B cell (primary cell): ENCODE measurements around the gene CTBP2. TPM values are rescaled to one million over a fixed set of nuclear protein-coding genes. Genes with fewer than 3 reads are reported as not detected.

Source experiments
- ATAC-seq: fragments of 200-7000 bp; cut with Tn5 transposase; one replicate; pipeline ENCODE4 v1.10.0; 2021; ENCODE audit warnings: low read depth, mild to moderate bottlenecking, moderate number of reproducible peaks, moderate library complexity
- CTCF ChIA-PET: fragments of 350-600 bp; sonication (Branson Sonifier 250); formaldehyde crosslinking; loops from one replicate; lab custom pipeline; 2021; ENCODE audit warnings: antibody characterized with exemption, inconsistent platforms; lab: Charles Lee
- POLR2A ChIA-PET: fragments of 350-600 bp; sonication (Branson Sonifier 250); formaldehyde crosslinking; loops from one replicate; lab custom pipeline; 2021; ENCODE audit warnings: antibody characterized with exemption; lab: Charles Lee
- DNase-seq: peaks from one replicate; pipeline ENCODE4 v3.0.0; 2013
- H2AFZ ChIP-seq: 2 replicates; pipeline ENCODE4 v1.6.1; 2012; ENCODE audit warnings: mild to moderate bottlenecking, low read depth, low read length; ENCODE audit not compliant: insufficient read depth, poor library complexity, severe bottlenecking
- H3K27ac ChIP-seq, 2 donors: 1 replicate in 1 of 2; 2 replicates in 1 of 2; pipeline ENCODE4 v1.5.1; 2012 to 2013; ENCODE audit warnings: low read length in 2 of 2, mild to moderate bottlenecking in 2 of 2, moderate library complexity in 1 of 2
- H3K27me3 ChIP-seq, 4 experiments: fragments of 200-600 bp in 1 of 4; sonication (generic) in 1 of 4; replicated peaks in 1 of 4; 1 replicate in 2 of 4; 2 replicates in 2 of 4; pipeline versions ENCODE4 v1.6.1 to v1.7.0; 2013 to 2016; ENCODE audit warnings: low read length in 3 of 4, mild to moderate bottlenecking in 2 of 4, mixed read lengths in 1 of 4, moderate library complexity in 1 of 4; ENCODE audit not compliant: insufficient read depth in 4 of 4, control insufficient read depth in 3 of 4; ENCODE audit errors: control extremely low read depth in 1 of 4
- H3K36me3 ChIP-seq, 2 experiments: replicated peaks in 1 of 2; 1 replicate in 1 of 2; 2 replicates in 1 of 2; pipeline versions ENCODE4 v1.6.1 to v1.7.1; 2013; ENCODE audit warnings: low read length in 1 of 2; ENCODE audit not compliant: insufficient read depth in 2 of 2, control insufficient read depth in 1 of 2; ENCODE audit errors: control extremely low read depth in 1 of 2, extremely low read depth in 1 of 2
- H3K4me1 ChIP-seq, 2 donors: fragments of 200-600 bp in 1 of 2; sonication (generic) in 1 of 2; 1 replicate in 1 of 2; 2 replicates in 1 of 2; pipeline versions ENCODE4 v1.5.1 to v1.6.1; 2013 to 2017; ENCODE audit warnings: low read length in 2 of 2; ENCODE audit not compliant: control insufficient read depth in 2 of 2, insufficient read depth in 2 of 2
- H3K4me2 ChIP-seq: replicated peaks from 2 replicates; pipeline ENCODE3; 2012; ENCODE audit warnings: mild to moderate bottlenecking, low read depth, low read length; ENCODE audit not compliant: poor library complexity, severe bottlenecking
- H3K4me3 ChIP-seq, 5 experiments: fragments of 200-600 bp in 1 of 5; sonication (generic) in 1 of 5; 1 replicate in 3 of 5; 2 replicates in 2 of 5; pipeline versions ENCODE4 v1.5.1 to v1.7.0; 2011 to 2016; ENCODE audit warnings: low read length in 4 of 5, mild to moderate bottlenecking in 4 of 5, low read depth in 2 of 5, control low read depth in 1 of 5, moderate library complexity in 1 of 5; ENCODE audit not compliant: insufficient read depth in 1 of 5; ENCODE audit errors: control extremely low read depth in 1 of 5, extremely low read depth in 1 of 5
- H3K79me2 ChIP-seq: fragments of 200-600 bp; sonication (generic); one replicate; pipeline ENCODE4 v1.6.0; 2016; ENCODE audit warnings: low read length; ENCODE audit not compliant: control insufficient read depth, insufficient read depth
- H3K9ac ChIP-seq: fragments of 200-600 bp; sonication (generic); 2 replicates; pipeline ENCODE4 v1.6.1; 2017; ENCODE audit warnings: mild to moderate bottlenecking, low read length, moderate library complexity
- H3K9me3 ChIP-seq, 3 donors: one replicate each; pipeline versions ENCODE4 v1.6.1 to v1.7.1; 2013; ENCODE audit warnings: low read length in 2 of 3; ENCODE audit not compliant: control insufficient read depth in 2 of 3, insufficient read depth in 1 of 3; ENCODE audit errors: control extremely low read depth in 1 of 3
- H4K20me1 ChIP-seq: 2 replicates; pipeline ENCODE4 v1.6.0; 2012; ENCODE audit warnings: mild to moderate bottlenecking, low read length; ENCODE audit not compliant: insufficient read depth, control insufficient read depth, poor library complexity, severe bottlenecking
- H3K27ac Mint-ChIP-seq: one replicate; pipeline ENCODE4 v1.8.0; 2021; ENCODE audit warnings: mixed read lengths
- H3K27me3 Mint-ChIP-seq: one replicate; pipeline ENCODE4 v1.8.0; 2021; ENCODE audit warnings: mixed read lengths
- H3K4me1 Mint-ChIP-seq: one replicate; pipeline ENCODE4 v1.8.0; 2021; ENCODE audit warnings: mixed read lengths
- H3K4me3 Mint-ChIP-seq: one replicate; pipeline ENCODE4 v1.8.0; 2021; ENCODE audit warnings: mixed read lengths
- H3K9me3 Mint-ChIP-seq: one replicate; pipeline ENCODE4 v1.8.0; 2022; ENCODE audit warnings: mixed read lengths; ENCODE audit not compliant: insufficient read depth
- EZH2 ChIP-seq: IDR thresholded peaks from 2 replicates; pipeline ENCODE4 v1.6.1; 2012; ENCODE audit warnings: borderline replicate concordance, low read depth, mild to moderate bottlenecking, moderate library complexity, low read length; ENCODE audit not compliant: insufficient read depth, poor library complexity, severe bottlenecking
- WGBS: methylation state at CpG from one replicate; pipeline ENCODE4 v1.1.5; 2013; ENCODE audit warnings: missing lambda C conversion rate; ENCODE audit not compliant: insufficient coverage; 5-methylcytosine and 5-hydroxymethylcytosine counted together
- intact Hi-C: fragments of 100-400 bp; cut with micrococcal nuclease; formaldehyde crosslinking; loops from one replicate; pipeline ENCODE4 v1.10.0; 2022
- polyA plus RNA-seq: library from polyadenylated mRNA; depleted of rRNA; stranded (reverse); fragments of >200 nt; gene quantifications from 2 replicates; pipeline ENCODE4 v1.2.3, GENCODE V29; 2012
- total RNA-seq, 2 donors: library from RNA; stranded (reverse); fragments of 120-200 nt in 1 of 2; gene quantifications; 1 replicate in 1 of 2; 2 replicates in 1 of 2; pipeline versions ENCODE4 v1.2.3 to v1.2.4, GENCODE V29; 2013 to 2022
- TF ChIP-seq, protein P1 (sequence below): fragments of 200-600 bp; IDR thresholded peaks from one replicate; pipeline ENCODE4 v1.8.0; 2022; ENCODE audit warnings: antibody characterized with exemption, mild to moderate bottlenecking

Gene CTBP2
- total and polyA plus RNA-seq, 2 donors (not counting 1 experiment from before 2014, with no cell fraction given), result 0.39 to 0.85 TPM

DNA sequence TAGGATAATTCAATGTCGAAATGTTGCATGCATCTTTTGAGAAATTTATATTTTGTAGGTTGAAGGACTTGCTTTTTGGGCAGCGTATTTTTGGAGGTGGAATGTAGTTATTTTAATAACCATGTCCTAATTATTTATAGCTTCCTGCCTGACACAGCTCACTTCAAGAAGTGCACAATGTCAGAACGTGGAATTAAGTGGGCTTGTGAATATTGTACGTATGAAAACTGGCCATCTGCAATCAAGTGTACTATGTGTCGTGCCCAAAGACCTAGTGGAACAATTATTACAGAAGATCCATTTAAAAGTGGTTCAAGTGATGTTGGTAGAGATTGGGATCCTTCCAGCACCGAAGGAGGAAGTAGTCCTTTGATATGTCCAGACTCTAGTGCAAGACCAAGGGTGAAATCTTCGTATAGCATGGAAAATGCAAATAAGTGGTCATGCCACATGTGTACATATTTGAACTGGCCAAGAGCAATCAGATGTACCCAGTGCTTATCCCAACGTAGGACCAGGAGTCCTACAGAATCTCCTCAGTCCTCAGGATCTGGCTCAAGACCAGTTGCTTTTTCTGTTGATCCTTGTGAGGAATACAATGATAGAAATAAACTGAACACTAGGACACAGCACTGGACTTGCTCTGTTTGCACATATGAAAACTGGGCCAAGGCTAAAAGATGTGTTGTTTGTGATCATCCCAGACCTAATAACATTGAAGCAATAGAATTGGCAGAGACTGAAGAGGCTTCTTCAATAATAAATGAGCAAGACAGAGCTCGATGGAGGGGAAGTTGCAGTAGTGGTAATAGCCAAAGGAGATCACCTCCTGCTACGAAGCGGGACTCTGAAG, 217.8 kb downstream of the CTBP2 start:
- H3K9me3 ChIP-seq, result no peaks in the 10 kb centered on the region
- CTCF ChIA-PET, result no interaction called here
- H4K20me1 ChIP-seq, result peaks cover 82% of the 10 kb centered on the region
- H3K27me3 Mint-ChIP-seq, result no peaks in the 10 kb centered on the region
- WGBS, result 49% methylated on average over 7 of the region's 11 CpGs
- peaks cover 49% of the 10 kb centered on the region for H3K4me1 Mint-ChIP-seq
- no peak overlapping the region for H3K27ac Mint-ChIP-seq
- TF ChIP-seq, protein P1, sequence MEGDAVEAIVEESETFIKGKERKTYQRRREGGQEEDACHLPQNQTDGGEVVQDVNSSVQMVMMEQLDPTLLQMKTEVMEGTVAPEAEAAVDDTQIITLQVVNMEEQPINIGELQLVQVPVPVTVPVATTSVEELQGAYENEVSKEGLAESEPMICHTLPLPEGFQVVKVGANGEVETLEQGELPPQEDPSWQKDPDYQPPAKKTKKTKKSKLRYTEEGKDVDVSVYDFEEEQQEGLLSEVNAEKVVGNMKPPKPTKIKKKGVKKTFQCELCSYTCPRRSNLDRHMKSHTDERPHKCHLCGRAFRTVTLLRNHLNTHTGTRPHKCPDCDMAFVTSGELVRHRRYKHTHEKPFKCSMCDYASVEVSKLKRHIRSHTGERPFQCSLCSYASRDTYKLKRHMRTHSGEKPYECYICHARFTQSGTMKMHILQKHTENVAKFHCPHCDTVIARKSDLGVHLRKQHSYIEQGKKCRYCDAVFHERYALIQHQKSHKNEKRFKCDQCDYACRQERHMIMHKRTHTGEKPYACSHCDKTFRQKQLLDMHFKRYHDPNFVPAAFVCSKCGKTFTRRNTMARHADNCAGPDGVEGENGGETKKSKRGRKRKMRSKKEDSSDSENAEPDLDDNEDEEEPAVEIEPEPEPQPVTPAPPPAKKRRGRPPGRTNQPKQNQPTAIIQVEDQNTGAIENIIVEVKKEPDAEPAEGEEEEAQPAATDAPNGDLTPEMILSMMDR, result no peak
- no peak for TF ChIP-seq EZH2
- no peak overlapping the region for H3K4me3 ChIP-seq
- H3K27ac ChIP-seq, result no peak overlapping the region
- H3K27me3 ChIP-seq, result no peaks in the 10 kb centered on the region
- POLR2A ChIA-PET, result no interaction called here
- DNase-seq, result no peak
- no peak overlapping the region for H3K4me2 ChIP-seq
- peaks cover 98% of the 10 kb centered on the region for H3K79me2 ChIP-seq
- H3K4me1 ChIP-seq, result no peaks in the 10 kb centered on the region
- no peak overlapping the region for H3K4me3 Mint-ChIP-seq
- peaks cover 0 to 16% of the 10 kb centered on the region in 2 experiments for H3K36me3 ChIP-seq
- no peak overlapping the region for H2AFZ ChIP-seq
- intact Hi-C loops, result no loop called here
- no peaks in the 10 kb centered on the region for H3K9me3 Mint-ChIP-seq
- ATAC-seq, result no peak
- no peak overlapping the region for H3K9ac ChIP-seq

DNA sequence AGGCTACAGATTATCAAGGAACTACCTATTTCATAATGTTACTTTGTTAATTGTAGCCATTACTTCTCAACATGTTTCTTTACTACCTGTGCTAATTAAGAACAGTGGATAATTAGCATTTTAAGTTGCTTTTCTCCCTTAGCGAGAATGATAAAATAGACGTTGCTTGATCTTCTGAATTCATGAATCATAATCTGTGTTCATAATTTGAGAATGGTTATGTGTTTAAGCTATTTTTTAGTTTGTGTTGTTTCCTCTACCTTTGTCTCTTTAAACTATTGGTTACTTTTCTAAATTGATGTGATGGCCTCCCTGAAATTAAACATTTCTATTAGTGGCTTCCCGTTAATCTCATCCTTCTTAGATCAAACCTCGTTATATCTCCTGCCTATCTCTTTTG, 218.5 kb downstream of the CTBP2 start, which contains the start of gene ZRANB1:
ZRANB1 (plus strand) TSS at position 301 of the 400 bp plus-strand sequence. CDS start 371 bp downstream, outside the sequence.
- Histone ChIP-seq H3K79me2 (peaks cover 98% of the 10 kb centered on the region), H3K9me3 (no peaks in the 10 kb centered on the region), H3K27ac (no peak within 1 kb of the TSS), H3K4me3 (no peak within 1 kb of the TSS), H3K27me3 (no peaks in the 10 kb centered on the region), H2AFZ (no peak within 1 kb of the TSS), H3K4me1 (no peaks in the 10 kb centered on the region), H3K36me3 (peaks cover 0 to 12% of the 10 kb centered on the region in 2 experiments), H4K20me1 (peaks cover 82% of the 10 kb centered on the region), H3K9ac (no peak within 1 kb of the TSS), H3K4me2 (no peak within 1 kb of the TSS)
- H3K9me3 Mint-ChIP-seq, result no peaks in the 10 kb centered on the region
- intact Hi-C loops, result no loop called here
- ChIA-PET POLR2A (no interaction called here), CTCF (no interaction called here)
- WGBS, result no CpG with 5 or more reads among the region's 4 CpGs
- H3K27me3 Mint-ChIP-seq, result no peaks in the 10 kb centered on the region
- DNase-seq (no peak), ATAC-seq (no peak)
- H3K4me3 Mint-ChIP-seq, result no peak within 1 kb of the TSS
- no peak within 1 kb of the TSS for H3K27ac Mint-ChIP-seq
- TF ChIP-seq, protein P1, result no peak
- TF ChIP-seq EZH2, result no peak
- H3K4me1 Mint-ChIP-seq, result peaks cover 44% of the 10 kb centered on the region
